Keratinocyte (primary cell): ENCODE data around the gene UMAD1.

Experiments used
- CTCF ChIP-seq, 3 experiments: IDR thresholded peaks in 1 of 3; conservative IDR thresholded peaks in 1 of 3; optimal IDR thresholded peaks in 1 of 3; 2 replicates in 2 of 3; 3 replicates in 1 of 3; pipeline versions ENCODE3 to v1.5.1; 2011; ENCODE audit warnings: low read length in 3 of 3, mild to moderate bottlenecking in 3 of 3, moderate library complexity in 2 of 3, control low read depth in 1 of 3, inconsistent platforms in 1 of 3; ENCODE audit not compliant: insufficient read depth in 2 of 3; ENCODE audit errors: extremely low read depth in 1 of 3
- EZH2 ChIP-seq: IDR thresholded peaks from one replicate; pipeline ENCODE4 v1.6.1; 2012; ENCODE audit warnings: inconsistent platforms, mild to moderate bottlenecking, low read length, moderate library complexity

- TF ChIP-seq CTCF (optimal IDR thresholded peaks at IDR 0.05 in 1 of 3, IDR thresholded peaks at IDR 0.05 in 1 of 3, conservative IDR thresholded peaks at IDR 0.05 in 1 of 3; ENCODE audit: extremely low read depth in 1 of 3, insufficient read depth in 2 of 3, low read length in 3 of 3) (no peak), EZH2 (no peak)
These were observed 235.9 kb downstream of the UMAD1 start for GRCh38 chr7:7876419-7876818.
